ENCODE data around the gene PKDCC. TPM values are rescaled to one million over a fixed set of nuclear protein-coding genes. Genes with fewer than 3 reads are reported as not detected.

PKDCC gene
- total RNA-seq, 1 donor from 2014 or later, result 42.2 TPM

DNA sequence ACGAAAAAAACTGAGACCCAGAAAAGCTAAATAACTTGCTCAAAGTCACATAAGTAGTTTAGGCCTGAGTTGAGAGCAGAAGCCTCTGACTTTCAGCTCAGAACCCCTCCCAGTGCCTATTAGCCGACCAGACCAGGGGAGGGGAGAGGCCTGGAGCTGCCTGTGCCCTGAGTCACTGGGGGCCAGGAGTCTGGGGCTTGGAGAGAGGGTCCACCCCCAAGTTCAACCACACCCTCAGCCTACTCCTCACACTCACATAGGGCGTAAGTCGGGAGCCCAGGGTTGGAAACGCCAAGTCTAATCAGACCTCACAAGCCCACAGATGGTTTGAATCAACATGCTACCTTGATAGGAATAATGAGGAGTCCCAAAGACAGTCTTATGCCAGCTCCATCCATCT lies 12.6 kb upstream of the PKDCC start:
- Mint-ChIP-seq H3K4me3 (ENCODE audit: unreplicated experiment) (no peak overlapping the region), H3K9me3 (ENCODE audit: unreplicated experiment) (no peaks in the 10 kb centered on the region), H3K27me3 (ENCODE audit: unreplicated experiment) (peaks cover 2% of the 10 kb centered on the region), H3K4me1 (ENCODE audit: unreplicated experiment) (peaks cover 7% of the 10 kb centered on the region), H3K36me3 (ENCODE audit: unreplicated experiment) (no peaks in the 10 kb centered on the region), H3K27ac (ENCODE audit: unreplicated experiment) (no peak overlapping the region)
- no peak for DNase-seq (ENCODE audit: extremely low spot score, unreplicated experiment)
- TF ChIP-seq, protein P1, sequence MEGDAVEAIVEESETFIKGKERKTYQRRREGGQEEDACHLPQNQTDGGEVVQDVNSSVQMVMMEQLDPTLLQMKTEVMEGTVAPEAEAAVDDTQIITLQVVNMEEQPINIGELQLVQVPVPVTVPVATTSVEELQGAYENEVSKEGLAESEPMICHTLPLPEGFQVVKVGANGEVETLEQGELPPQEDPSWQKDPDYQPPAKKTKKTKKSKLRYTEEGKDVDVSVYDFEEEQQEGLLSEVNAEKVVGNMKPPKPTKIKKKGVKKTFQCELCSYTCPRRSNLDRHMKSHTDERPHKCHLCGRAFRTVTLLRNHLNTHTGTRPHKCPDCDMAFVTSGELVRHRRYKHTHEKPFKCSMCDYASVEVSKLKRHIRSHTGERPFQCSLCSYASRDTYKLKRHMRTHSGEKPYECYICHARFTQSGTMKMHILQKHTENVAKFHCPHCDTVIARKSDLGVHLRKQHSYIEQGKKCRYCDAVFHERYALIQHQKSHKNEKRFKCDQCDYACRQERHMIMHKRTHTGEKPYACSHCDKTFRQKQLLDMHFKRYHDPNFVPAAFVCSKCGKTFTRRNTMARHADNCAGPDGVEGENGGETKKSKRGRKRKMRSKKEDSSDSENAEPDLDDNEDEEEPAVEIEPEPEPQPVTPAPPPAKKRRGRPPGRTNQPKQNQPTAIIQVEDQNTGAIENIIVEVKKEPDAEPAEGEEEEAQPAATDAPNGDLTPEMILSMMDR (IDR thresholded peaks at IDR 0.05), result no peak

DNA sequence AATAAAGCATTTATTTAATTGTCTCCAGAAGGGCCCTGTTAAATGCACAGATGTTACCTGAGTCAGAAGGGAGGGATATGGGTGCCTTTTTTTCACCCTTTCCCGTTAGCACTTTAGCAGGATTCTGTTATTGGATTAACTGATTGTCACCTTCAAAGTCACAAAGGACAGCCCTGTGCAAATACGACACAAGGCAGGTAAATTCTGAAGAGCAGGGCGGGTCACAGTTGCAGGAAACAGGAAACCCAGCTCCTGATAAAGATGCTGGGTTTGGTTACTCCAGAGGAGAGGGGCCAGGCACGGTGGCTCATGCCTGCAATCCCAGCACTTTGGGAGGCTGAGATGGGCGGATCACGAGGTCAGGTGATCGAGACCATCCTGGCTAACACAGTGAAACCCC lies 11.4 kb upstream of the PKDCC start:
- no peak overlapping the region for H3K27ac Mint-ChIP-seq (ENCODE audit: unreplicated experiment)
- TF ChIP-seq, protein P1 (IDR thresholded peaks at IDR 0.05), result no peak
- no peaks in the 10 kb centered on the region for H3K9me3 Mint-ChIP-seq (ENCODE audit: unreplicated experiment)
- H3K4me3 Mint-ChIP-seq (ENCODE audit: unreplicated experiment), result no peak overlapping the region
- peaks cover 5% of the 10 kb centered on the region for H3K4me1 Mint-ChIP-seq (ENCODE audit: unreplicated experiment)
- no peak for DNase-seq (ENCODE audit: extremely low spot score, unreplicated experiment)
- no peaks in the 10 kb centered on the region for H3K36me3 Mint-ChIP-seq (ENCODE audit: unreplicated experiment)
- H3K27me3 Mint-ChIP-seq (ENCODE audit: unreplicated experiment), result peaks cover 4% of the 10 kb centered on the region

DNA sequence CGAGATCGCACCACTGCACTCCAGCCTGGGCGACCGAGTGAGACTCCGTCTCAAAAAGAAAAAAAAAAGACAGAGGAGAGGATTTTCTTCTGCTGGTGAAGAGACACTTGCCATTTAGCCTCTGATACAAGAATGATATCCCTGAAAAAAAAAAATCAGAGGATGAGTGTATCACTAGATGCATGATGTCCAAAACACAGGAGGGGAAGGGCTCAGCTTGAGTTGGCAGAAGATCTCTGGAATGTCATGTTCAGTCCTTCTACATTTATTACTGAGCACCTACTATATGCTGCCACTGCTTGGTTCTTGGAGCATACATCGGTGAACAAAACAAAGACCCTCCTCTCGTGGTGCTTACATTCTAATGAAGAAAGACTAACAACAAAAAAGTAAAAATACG lies 10.9 kb upstream of the PKDCC start:
- DNase-seq (ENCODE audit: extremely low spot score, unreplicated experiment), result no peak
- Mint-ChIP-seq H3K4me3 (ENCODE audit: unreplicated experiment) (no peak overlapping the region), H3K4me1 (ENCODE audit: unreplicated experiment) (peaks cover under 1% of the 10 kb centered on the region), H3K36me3 (ENCODE audit: unreplicated experiment) (no peaks in the 10 kb centered on the region), H3K9me3 (ENCODE audit: unreplicated experiment) (no peaks in the 10 kb centered on the region), H3K27me3 (ENCODE audit: unreplicated experiment) (peaks cover 4% of the 10 kb centered on the region), H3K27ac (ENCODE audit: unreplicated experiment) (no peak overlapping the region)
- TF ChIP-seq, protein P1 (IDR thresholded peaks at IDR 0.05), result no peak

DNA sequence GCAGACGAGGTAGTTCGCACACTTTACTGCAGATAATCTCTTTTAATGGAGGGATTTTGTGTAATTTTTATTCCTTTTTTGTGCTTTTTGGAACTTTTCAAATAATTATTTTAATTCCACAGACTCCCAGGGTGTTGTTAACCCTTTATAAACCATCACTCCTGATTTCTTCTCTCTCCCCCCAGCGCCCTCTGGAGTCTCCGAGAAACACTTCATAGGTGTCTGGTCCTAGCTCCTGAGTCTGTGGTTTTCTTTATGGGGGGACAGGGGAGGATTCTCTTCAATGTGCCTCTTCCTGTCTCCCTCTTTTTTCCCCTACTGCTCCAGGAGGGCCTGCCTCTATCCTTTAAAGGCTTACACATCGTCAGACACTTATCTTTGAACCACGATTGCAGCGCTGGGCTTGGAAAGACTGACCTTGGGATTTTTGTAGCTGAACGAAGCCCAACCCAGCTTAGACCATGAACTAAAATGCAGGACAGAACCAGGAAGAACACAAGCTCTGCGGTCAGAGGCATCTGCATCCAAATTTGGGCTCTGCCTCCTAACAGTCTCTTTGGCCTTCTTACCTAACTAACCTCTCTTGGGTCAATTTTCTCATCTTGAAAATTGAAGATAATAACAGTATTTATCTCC lies 7.1 kb upstream of the PKDCC start:
- Mint-ChIP-seq H3K9me3 (ENCODE audit: unreplicated experiment) (no peaks in the 10 kb centered on the region), H3K27ac (ENCODE audit: unreplicated experiment) (no peak overlapping the region), H3K27me3 (ENCODE audit: unreplicated experiment) (peaks cover 4% of the 10 kb centered on the region), H3K4me3 (ENCODE audit: unreplicated experiment) (no peak overlapping the region), H3K36me3 (ENCODE audit: unreplicated experiment) (no peaks in the 10 kb centered on the region), H3K4me1 (ENCODE audit: unreplicated experiment) (peaks cover 6% of the 10 kb centered on the region)
- TF ChIP-seq, protein P1 (IDR thresholded peaks at IDR 0.05), result no peak
- DNase-seq (ENCODE audit: extremely low spot score, unreplicated experiment), result no peak

DNA sequence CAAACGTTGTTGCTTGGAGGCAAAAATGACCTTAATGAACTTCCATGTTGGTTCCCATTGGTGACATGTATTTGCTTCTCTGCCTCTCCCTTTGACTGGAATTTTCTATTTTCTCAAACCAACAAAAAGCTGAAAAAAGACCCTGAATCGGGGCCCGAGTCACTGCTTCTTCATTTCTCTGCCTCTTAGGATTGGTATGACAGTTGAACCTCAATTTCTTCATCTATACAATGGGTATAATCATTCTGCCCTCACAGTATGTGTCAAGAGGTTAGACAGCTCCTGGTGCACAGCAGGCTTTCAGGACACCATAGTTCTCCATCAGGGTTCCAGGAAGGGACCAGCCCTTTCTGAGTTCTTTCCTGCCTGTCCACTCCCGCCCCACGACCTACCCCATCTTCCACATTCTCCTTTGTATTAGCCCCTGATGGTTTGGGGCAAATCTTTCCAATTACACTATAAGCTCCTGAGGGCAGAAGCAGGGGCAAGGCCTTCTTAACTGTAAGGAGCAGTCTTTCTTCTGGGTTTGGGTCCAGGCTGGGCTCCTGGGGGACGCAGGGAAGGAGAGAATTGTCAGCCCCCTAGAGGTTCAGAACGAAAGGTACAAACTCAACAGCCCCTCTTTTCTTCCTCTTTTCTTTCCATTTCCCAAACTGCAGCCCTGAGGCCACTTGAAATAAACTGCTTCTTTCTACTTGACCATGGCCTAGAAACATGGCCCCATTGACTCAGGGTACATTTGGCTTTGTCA lies 6.3 kb upstream of the PKDCC start:
- no peaks in the 10 kb centered on the region for H3K36me3 Mint-ChIP-seq (ENCODE audit: unreplicated experiment)
- peaks cover 4% of the 10 kb centered on the region for H3K27me3 Mint-ChIP-seq (ENCODE audit: unreplicated experiment)
- H3K4me3 Mint-ChIP-seq (ENCODE audit: unreplicated experiment), result no peak overlapping the region
- peaks cover 10% of the 10 kb centered on the region for H3K4me1 Mint-ChIP-seq (ENCODE audit: unreplicated experiment)
- no peak overlapping the region for H3K27ac Mint-ChIP-seq (ENCODE audit: unreplicated experiment)
- TF ChIP-seq, protein P1 (IDR thresholded peaks at IDR 0.05), result no peak
- H3K9me3 Mint-ChIP-seq (ENCODE audit: unreplicated experiment), result no peaks in the 10 kb centered on the region
- no peak for DNase-seq (ENCODE audit: extremely low spot score, unreplicated experiment)

All from osteocyte (in vitro differentiated cells).